ENCODE data around the gene NSD1.
"Not testable (repeated sequence)": the region's sequence is repeated elsewhere in the genome, so short reads cannot be mapped to it uniquely, and the experiment has no call there.

The NSD1 gene

DNA sequence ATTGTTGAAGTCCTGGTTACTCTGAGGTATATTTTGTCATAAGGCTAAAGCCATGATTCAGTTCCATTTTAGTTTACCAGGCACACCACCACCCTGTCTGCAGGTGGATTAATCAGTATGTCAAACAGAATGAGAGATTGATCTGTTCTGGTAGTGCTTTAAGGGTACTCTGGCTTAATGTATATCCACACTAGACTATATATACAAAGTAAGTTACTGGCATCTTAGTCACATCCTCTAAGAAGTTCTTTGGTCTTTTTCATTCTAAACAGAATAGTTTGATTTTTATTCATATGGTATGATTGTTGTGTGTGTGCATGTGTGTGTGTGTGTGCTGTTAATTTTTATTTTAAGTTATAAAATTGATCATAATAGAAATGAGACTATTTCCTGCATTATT, 108.2 kb downstream of the NSD1 start:
- DNase-seq: no peak

GRCh38 chr5:177242304-177242703, 108.7 kb downstream of the NSD1 start:
- no peak for DNase-seq

DNA sequence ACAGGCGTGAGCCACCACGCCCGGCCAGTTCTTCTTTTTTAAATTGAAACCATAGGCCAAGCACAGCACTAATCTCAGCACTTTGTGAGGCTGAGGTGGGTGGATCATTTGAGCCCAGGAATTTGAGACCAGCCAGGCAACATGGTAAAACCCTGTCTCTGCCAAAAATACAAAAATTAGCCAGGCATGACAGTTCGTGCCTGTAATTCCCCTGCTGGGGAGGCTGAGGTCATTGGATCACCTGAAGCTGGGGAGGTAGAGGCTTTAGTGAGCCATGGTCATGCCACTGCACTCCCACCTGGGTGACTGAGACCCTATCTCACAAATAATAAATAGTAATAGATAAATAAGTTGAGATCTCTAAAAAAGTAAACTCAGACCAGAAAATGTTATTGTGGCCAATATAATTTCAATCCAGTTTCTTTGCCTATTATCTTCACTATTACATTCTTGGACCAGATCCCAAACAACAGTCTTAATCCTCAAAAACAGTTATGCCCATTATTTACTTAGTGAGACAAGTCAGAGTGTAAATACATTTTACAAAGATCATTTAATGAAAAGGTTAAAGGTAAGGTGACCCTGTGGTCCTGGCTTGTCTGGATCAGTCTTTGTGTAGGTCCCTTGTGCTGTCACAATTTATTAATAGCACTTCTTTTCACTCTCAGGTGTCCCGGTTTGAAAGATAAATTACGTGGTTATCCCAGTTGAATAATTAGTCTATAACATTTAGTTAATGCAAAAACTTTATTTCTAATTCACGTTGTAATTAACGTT, 116.4 kb downstream of the NSD1 start:
- DNase-seq: no peak

DNA sequence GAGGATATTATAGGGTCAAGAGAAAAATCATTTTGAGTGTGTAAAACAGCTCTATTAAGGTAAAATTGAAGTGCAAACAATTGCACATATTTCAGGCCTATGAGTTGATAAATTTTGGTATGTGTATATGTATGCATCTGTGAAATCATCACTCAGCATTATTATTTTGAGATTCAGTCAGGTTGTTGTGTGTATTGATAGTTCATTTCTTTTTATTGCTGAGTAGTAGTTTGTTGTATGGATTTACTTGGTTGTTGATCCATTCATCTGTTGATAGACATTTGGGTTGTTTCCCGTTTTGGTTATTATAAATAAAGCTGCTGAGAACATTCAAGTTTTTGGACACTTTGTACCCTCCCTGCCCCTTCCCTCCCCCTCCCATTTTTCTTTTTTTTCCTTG, 119.7 kb downstream of the NSD1 start:
- no peak for DNase-seq

DNA sequence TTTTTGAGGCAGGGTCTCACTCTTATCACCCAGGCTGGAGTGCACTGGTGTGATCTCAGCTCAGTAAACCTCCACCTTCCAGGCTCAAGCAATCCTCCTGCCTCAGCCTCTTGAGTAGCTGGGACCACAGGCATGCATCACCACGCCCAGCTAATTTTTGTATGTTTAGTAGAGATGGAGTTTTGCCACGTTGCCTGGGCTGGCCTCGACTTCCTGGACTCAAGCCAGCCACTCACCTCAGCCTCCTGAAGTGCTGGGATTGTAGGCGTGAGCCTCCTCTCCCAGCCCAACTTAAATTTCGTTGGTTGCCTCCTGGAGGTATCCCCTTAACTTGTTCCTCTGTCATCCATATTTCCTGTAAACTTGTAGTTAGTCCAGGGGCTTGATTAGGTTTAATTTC, 122.7 kb downstream of the NSD1 start:
- DNase-seq: no peak

- not testable (repeated sequence) for DNase-seq
These were observed 125.1 kb downstream of the NSD1 start for GRCh38 chr5:177258711-177259110.

GRCh38 chr5:177260961-177261360, 127.4 kb downstream of the NSD1 start:
- DNase-seq: no peak

GRCh38 chr5:177261510-177261909, 127.9 kb downstream of the NSD1 start:
- DNase-seq: no peak

- no peak for DNase-seq
These were observed 130.6 kb downstream of the NSD1 start for GRCh38 chr5:177264178-177264577.

GRCh38 chr5:177265395-177265794, 131.8 kb downstream of the NSD1 start:
- no peak for DNase-seq

DNA sequence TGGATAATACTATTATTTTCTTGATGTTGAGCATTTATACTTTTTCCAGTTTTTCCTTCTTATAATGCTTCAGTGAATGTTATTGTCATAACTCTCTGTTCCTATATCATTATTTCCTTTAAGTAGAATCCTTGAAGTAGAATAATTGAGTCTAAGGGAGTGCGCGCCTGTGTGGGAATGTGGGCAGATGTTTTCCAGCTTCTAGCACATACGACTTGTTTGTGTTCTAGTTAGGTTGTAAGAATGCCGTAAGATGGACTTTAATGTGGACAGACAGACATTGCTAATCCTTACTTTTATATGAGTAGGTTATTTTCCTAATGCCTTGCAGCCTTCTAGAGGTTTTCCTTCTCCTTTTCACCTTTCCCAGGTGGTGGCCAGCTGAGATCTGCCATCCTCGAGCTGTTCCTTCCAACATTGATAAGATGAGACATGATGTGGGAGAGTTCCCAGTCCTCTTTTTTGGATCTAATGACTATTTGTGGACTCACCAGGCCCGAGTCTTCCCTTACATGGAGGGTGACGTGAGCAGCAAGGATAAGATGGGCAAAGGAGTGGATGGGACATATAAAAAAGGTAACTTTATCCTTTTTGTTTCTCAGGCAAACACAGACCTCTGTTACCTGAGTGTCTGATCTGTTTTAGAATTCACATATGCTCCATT, 135.8 kb downstream of the NSD1 start:
- no peak for DNase-seq

DNA sequence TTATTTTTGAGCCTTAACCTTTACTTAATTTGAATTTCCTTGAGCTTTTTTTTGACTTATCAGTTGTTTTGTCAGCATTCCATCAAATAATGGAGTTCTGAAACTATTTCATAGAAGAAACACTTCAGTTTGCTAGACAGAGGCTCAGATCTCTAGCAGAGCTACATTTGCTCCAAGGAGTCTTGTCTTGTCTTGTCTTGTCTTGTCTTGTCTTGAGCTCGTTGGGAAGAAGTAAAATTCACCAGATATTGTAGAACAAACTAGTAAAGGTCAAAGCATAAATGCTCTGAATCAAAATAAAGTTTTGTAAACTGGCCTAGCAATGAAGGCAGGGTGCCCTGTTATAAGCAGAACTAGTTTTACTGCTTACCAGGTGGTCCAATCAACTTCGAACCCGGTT, 136.4 kb downstream of the NSD1 start:
- no peak for DNase-seq

GRCh38 chr5:177270653-177271052, 137.1 kb downstream of the NSD1 start:
- DNase-seq: no peak

DNA sequence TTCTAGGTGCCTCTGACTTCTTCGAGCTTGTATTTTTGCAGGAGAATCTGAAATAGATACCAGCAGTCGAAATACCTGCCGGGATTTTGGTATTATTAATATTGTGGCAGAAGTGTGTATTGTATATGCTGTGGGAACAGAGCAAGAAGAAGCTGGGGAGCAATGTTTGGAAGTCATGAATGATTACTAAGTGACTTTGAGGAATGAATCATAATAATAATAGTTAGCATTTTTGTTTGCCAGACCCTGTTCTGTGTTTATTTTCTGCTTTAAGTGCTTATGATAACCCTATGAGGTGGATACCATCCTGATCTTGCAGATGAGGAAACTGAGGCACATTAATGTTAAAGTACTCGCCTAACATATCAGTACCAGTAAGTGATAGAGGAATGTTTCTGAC, 137.5 kb downstream of the NSD1 start:
- no peak for DNase-seq

GRCh38 chr5:177275883-177276282, 142.3 kb downstream of the NSD1 start:
- DNase-seq: no peak

- DNase-seq: no peak
These were observed 143.3 kb downstream of the NSD1 start for GRCh38 chr5:177276886-177277285.

DNA sequence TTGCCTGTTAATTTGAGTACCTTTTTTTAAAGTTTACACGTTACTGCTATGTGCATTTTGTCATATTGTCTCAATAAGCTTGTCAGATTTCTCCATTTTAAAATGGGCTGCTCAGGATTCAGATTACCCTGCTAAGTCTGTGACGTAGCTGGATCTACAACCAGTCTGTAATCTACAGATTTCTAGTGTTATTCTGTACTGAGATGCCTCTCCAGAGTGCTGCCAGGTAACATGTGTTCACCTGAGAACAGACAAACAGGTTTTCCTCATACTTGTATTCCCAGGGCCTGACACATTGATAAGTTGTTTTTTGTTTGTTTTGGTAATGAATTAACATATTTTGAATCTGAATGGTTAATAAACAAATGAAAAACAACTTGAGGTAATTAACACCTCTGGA, 154.6 kb downstream of the NSD1 start:
- no peak for DNase-seq

DNA sequence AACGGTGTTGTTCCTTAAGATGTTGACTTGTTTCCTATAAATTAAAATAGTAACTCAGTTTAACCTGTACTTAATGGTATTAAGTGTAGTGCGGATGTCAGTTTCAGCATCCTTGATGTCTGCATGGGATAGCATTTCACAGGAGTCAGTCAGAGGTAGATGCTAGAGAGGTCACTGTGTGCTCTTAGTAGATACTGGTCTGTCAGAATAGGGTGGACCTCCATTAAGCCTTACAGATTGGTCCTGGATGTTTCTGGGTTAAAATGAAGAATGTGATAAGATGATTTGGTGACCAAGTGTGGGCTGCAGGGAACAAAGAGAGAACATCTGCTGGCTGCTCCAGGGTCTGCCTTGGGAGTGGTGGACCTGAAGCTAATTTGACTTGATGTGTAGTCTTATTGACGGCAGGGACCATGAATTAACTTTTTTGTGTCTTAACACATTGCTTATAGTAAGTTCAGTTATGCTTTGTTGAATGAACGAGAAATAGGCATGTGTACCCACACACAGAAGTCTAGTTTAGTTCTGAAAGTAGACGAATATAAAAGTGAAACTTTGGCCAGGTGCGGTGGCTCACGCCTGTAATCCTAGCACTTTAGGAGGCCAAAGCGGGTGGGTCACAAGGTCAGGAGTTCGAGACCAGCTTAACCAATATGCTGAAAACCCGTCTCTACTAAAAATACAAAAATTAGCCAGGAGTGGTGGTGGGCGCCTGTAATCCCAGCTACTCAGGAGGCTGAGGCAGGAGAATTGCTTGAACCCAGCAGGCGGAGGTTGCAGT, 157.4 kb downstream of the NSD1 start:
- DNase-seq: no peak

GRCh38 chr5:177291735-177292134, 158.2 kb downstream of the NSD1 start:
- DNase-seq: no peak

GRCh38 chr5:177293819-177294581, 160.4 kb downstream of the NSD1 start:
- DNase-seq: no peak

- DNase-seq: no peak
These were observed 161.1 kb downstream of the NSD1 start for GRCh38 chr5:177294632-177295031.

DNA sequence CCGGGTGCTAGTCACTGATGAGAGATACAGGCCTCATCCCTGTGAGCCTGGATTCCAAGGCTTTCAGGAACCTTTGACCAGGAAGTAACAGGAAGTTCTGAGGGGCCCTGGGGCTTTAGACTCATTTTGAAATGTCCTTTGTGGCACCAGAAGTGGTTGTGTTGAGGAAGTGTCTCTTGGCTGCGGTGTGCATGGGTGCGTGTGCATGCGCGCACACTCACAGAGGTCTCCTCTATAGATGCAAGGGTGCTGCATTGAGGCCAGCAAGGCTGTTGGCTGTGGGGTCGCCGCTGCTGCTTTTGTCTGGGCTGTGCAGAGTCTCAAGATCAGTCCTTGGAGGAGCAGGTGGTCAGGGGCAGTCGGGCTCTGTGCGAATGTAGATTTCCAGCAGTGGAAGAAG, 162.4 kb downstream of the NSD1 start:
- no peak for DNase-seq

DNA sequence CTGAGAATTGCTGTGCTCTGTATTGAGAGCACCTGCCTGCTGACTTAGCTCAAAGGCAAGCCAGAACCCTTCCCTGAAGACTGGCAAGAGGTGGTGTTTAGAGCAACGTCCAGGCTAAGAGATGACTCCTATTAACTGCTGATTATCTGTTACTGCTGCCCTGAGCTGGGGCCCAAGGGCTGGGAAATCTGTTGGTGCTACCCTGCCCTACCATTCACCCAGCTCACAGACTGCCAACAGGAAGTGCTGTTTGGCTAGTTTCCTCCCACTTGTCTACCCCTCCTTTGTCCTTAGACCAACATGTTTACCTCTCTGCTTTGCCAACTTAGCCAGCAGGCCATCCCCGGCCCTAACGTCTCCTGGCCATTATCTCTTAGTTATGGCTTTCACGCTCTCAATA, 163.0 kb downstream of the NSD1 start:
- DNase-seq: no peak
